HG03432 (cell line): ENCODE results near the gene SLC8A1.

ENCODE experiments used
- ATAC-seq: cut with Tn5 transposase; IDR thresholded peaks from one replicate; pipeline ENCODE4 v1.9.1; 2021; ENCODE audit warnings: mild to moderate bottlenecking, moderate library complexity; ENCODE audit not compliant: unreplicated experiment

Gene SLC8A1

GRCh38 chr2:40363231-40363630 is 88.7 kb downstream of the SLC8A1 start:
- no peak for ATAC-seq

- no peak for ATAC-seq
These were observed 90.4 kb downstream of the SLC8A1 start for GRCh38 chr2:40361478-40361877.

GRCh38 chr2:40360652-40361051 is 91.2 kb downstream of the SLC8A1 start:
- ATAC-seq: peak; percentile 54

GRCh38 chr2:40359811-40360210 is 92.1 kb downstream of the SLC8A1 start:
- no peak for ATAC-seq

- ATAC-seq: no peak
These were observed 93.1 kb downstream of the SLC8A1 start for GRCh38 chr2:40358783-40359182.

- ATAC-seq: no peak
These were observed 94.2 kb downstream of the SLC8A1 start for GRCh38 chr2:40357667-40358066.

- no peak for ATAC-seq
These were observed 96.4 kb downstream of the SLC8A1 start for GRCh38 chr2:40355451-40355850.

GRCh38 chr2:40353231-40353630 is 98.7 kb downstream of the SLC8A1 start:
- ATAC-seq: no peak

- no peak for ATAC-seq
These were observed 99.2 kb downstream of the SLC8A1 start for GRCh38 chr2:40352703-40353099.

- no peak for ATAC-seq
These were observed 99.7 kb downstream of the SLC8A1 start for GRCh38 chr2:40352041-40352702.

- no peak for ATAC-seq
These were observed 103.2 kb downstream of the SLC8A1 start for GRCh38 chr2:40348665-40349064.

- ATAC-seq: no peak
These were observed 103.9 kb downstream of the SLC8A1 start for GRCh38 chr2:40348038-40348437.

GRCh38 chr2:40346535-40347354 is 105.1 kb downstream of the SLC8A1 start:
- ATAC-seq: peak; percentile 77

GRCh38 chr2:40344364-40344763 is 107.5 kb downstream of the SLC8A1 start:
- no peak for ATAC-seq

- ATAC-seq: no peak
These were observed 108.0 kb downstream of the SLC8A1 start for GRCh38 chr2:40343902-40344301.

- no peak for ATAC-seq
These were observed 110.7 kb downstream of the SLC8A1 start for GRCh38 chr2:40341198-40341597.

GRCh38 chr2:40339026-40339425 is 112.9 kb downstream of the SLC8A1 start:
- ATAC-seq: no peak

- no peak for ATAC-seq
These were observed 119.6 kb downstream of the SLC8A1 start for GRCh38 chr2:40332191-40332826.

- ATAC-seq: no peak
These were observed 121.8 kb downstream of the SLC8A1 start for GRCh38 chr2:40330096-40330495.

- ATAC-seq: no peak
These were observed 122.2 kb downstream of the SLC8A1 start for GRCh38 chr2:40329739-40330030.

- ATAC-seq: no peak
These were observed 126.8 kb downstream of the SLC8A1 start for GRCh38 chr2:40325116-40325515.

GRCh38 chr2:40324656-40325055 is 127.2 kb downstream of the SLC8A1 start:
- ATAC-seq: no peak
